GM21528 (cell line): Measurements from ENCODE around the gene PGLYRP2.
"Not testable (repeated sequence)": the region's sequence is repeated elsewhere in the genome, so short reads cannot be mapped to it uniquely, and the experiment has no call there.

ENCODE experiments used
- ATAC-seq: cut with Tn5 transposase; IDR thresholded peaks from one replicate; pipeline ENCODE4 v1.9.1; 2021; ENCODE audit warnings: mild to moderate bottlenecking, moderate library complexity; ENCODE audit not compliant: unreplicated experiment, low FRiP score

The PGLYRP2 gene

GRCh38 chr19:15488489-15489226 lies 9.4 kb upstream of the PGLYRP2 start:
- ATAC-seq, result no peak

- no peak for ATAC-seq
Measured at GRCh38 chr19:15487038-15487437, 7.7 kb upstream of the PGLYRP2 start.

- ATAC-seq, result not testable (repeated sequence)
Measured at GRCh38 chr19:15485768-15486167, 6.5 kb upstream of the PGLYRP2 start.

- ATAC-seq, result not testable (repeated sequence)
Measured at GRCh38 chr19:15480996-15481395, 1.7 kb upstream of the PGLYRP2 start.

GRCh38 chr19:15476325-15476724 lies 3.0 kb downstream of the PGLYRP2 start:
- no peak for ATAC-seq

GRCh38 chr19:15475611-15476010 lies 3.7 kb downstream of the PGLYRP2 start:
- no peak for ATAC-seq

- ATAC-seq, result no peak
Measured at GRCh38 chr19:15475169-15475568, 4.1 kb downstream of the PGLYRP2 start.

- not testable (repeated sequence) for ATAC-seq
Measured at GRCh38 chr19:15473821-15474220, 5.5 kb downstream of the PGLYRP2 start.

- no peak for ATAC-seq
Measured at GRCh38 chr19:15471639-15472101, 7.6 kb downstream of the PGLYRP2 start.

GRCh38 chr19:15469513-15470297 lies 9.6 kb downstream of the PGLYRP2 start:
- no peak for ATAC-seq

- ATAC-seq, result no peak
Measured at GRCh38 chr19:15468675-15469512, 10.4 kb downstream of the PGLYRP2 start.

GRCh38 chr19:15467734-15468214 lies 11.5 kb downstream of the PGLYRP2 start:
- no peak for ATAC-seq

GRCh38 chr19:15466851-15467733 lies 12.2 kb downstream of the PGLYRP2 start:
- ATAC-seq, result peak; percentile 38

GRCh38 chr19:15464394-15465385 lies 14.6 kb downstream of the PGLYRP2 start, which contains the start of gene RASAL3:
RASAL3 (minus strand) TSS chr19:15464544; CDS start chr19:15464358, 186 bp downstream.
- no peak for ATAC-seq

GRCh38 chr19:15463861-15464371 lies 15.4 kb downstream of the PGLYRP2 start:
- ATAC-seq, result no peak

- no peak for ATAC-seq
Measured at GRCh38 chr19:15461694-15462093, 17.6 kb downstream of the PGLYRP2 start.

GRCh38 chr19:15457701-15458484 lies 21.4 kb downstream of the PGLYRP2 start:
- ATAC-seq, result no peak
